DND-41 (cell line): ENCODE measurements around the gene COL23A1.

ENCODE experiments used
- ATAC-seq: fragments of 200-7000 bp; cut with Tn5 transposase; 3 replicates; pipeline ENCODE4 v1.9.1; 2021; ENCODE audit warnings: low read depth; ENCODE audit not compliant: insufficient read depth
- DNase-seq: peaks from one replicate; pipeline ENCODE4 v3.0.0-alpha.2; 2020
- H2AFZ ChIP-seq: 2 replicates; pipeline ENCODE4 v1.6.0; 2012; ENCODE audit warnings: low read depth, low read length
- H3K27ac ChIP-seq: 2 replicates; pipeline ENCODE4 v1.5.1; 2012; ENCODE audit warnings: low read length, inconsistent platforms
- H3K27me3 ChIP-seq: fragments of 200-600 bp; sonication (generic); 2 replicates; pipeline ENCODE4 v1.6.0; 2012; ENCODE audit warnings: low read length, mild to moderate bottlenecking, inconsistent platforms; ENCODE audit not compliant: insufficient read depth, poor library complexity
- H3K36me3 ChIP-seq: 2 replicates; pipeline ENCODE4 v1.5.1; 2012; ENCODE audit warnings: low read length, inconsistent platforms; ENCODE audit not compliant: insufficient read depth
- H3K4me1 ChIP-seq: 2 replicates; pipeline ENCODE4 v1.5.1; 2012; ENCODE audit warnings: mild to moderate bottlenecking, low read length; ENCODE audit not compliant: insufficient read depth
- H3K4me2 ChIP-seq: 2 replicates; pipeline ENCODE4 v1.6.0; 2012; ENCODE audit warnings: mild to moderate bottlenecking, moderate library complexity, low read length, inconsistent platforms; ENCODE audit not compliant: insufficient read depth
- H3K4me3 ChIP-seq, 2 experiments: fragments of 200-600 bp in 1 of 2; shearing (Covaris generic) in 1 of 2; 2 replicates each; pipeline ENCODE4 v1.5.1; 2012 to 2016; ENCODE audit warnings: inconsistent platforms in 2 of 2, low read length in 2 of 2, mild to moderate bottlenecking in 2 of 2, low read depth in 1 of 2, moderate library complexity in 1 of 2
- H3K79me2 ChIP-seq: 2 replicates; pipeline ENCODE4 v1.6.0; 2012; ENCODE audit warnings: low read length, inconsistent platforms; ENCODE audit not compliant: insufficient read depth
- H3K9ac ChIP-seq: 2 replicates; pipeline ENCODE4 v1.6.0; 2012; ENCODE audit warnings: low read depth, mild to moderate bottlenecking, inconsistent platforms, low read length, moderate library complexity
- H3K9me3 ChIP-seq: 2 replicates; pipeline ENCODE4 v1.5.1; 2012; ENCODE audit warnings: low read length, moderate library complexity, mild to moderate bottlenecking, inconsistent platforms; ENCODE audit not compliant: insufficient read depth, severe bottlenecking
- H4K20me1 ChIP-seq: 2 replicates; pipeline ENCODE4 v1.6.0; 2012; ENCODE audit warnings: low read length; ENCODE audit not compliant: insufficient read depth
- CTCF ChIP-seq: IDR thresholded peaks from 2 replicates; pipeline ENCODE4 v1.5.1; 2012; ENCODE audit warnings: borderline replicate concordance, low read length, moderate library complexity, mild to moderate bottlenecking; ENCODE audit not compliant: poor library complexity, severe bottlenecking; ENCODE audit errors: extremely low read depth
- EZH2 ChIP-seq: IDR thresholded peaks from 3 replicates; pipeline ENCODE4 v1.6.1; 2012; ENCODE audit warnings: borderline replicate concordance, low read depth, mild to moderate bottlenecking, moderate library complexity, low read length, inconsistent platforms; ENCODE audit not compliant: severe bottlenecking

The COL23A1 gene

DNA sequence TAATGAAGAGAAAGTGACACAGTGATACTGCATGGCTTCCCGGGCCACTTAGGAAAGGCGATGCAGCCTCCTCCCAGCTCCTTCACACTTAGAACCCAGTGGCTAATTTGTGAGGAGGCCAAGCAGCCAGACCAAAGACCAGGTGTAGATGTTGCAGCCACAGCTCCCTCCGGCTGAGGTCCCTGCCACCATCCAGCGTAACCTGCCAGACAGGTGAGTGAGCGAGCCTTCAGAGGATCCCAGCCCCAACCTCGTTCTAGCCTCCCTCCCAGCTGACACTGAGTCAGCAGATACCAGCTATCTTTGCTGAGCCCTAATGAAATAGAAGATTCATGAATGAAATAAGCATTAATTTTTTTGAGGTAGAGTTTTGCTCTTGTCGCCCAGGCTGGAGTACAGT is 59.7 kb downstream of the COL23A1 start:
- Histone ChIP-seq H3K27ac (no peak overlapping the region), H2AFZ (no peak overlapping the region), H3K4me3 (no peak overlapping the region), H3K9me3 (no peaks in the 10 kb centered on the region), H3K79me2 (no peaks in the 10 kb centered on the region), H4K20me1 (no peaks in the 10 kb centered on the region), H3K4me2 (no peak overlapping the region), H3K4me1 (peaks cover 19% of the 10 kb centered on the region), H3K27me3 (no peaks in the 10 kb centered on the region), H3K9ac (no peak overlapping the region), H3K36me3 (no peaks in the 10 kb centered on the region)
- no peak for TF ChIP-seq CTCF
- no peak for TF ChIP-seq EZH2
- no peak for ATAC-seq
- no peak for DNase-seq

DNA sequence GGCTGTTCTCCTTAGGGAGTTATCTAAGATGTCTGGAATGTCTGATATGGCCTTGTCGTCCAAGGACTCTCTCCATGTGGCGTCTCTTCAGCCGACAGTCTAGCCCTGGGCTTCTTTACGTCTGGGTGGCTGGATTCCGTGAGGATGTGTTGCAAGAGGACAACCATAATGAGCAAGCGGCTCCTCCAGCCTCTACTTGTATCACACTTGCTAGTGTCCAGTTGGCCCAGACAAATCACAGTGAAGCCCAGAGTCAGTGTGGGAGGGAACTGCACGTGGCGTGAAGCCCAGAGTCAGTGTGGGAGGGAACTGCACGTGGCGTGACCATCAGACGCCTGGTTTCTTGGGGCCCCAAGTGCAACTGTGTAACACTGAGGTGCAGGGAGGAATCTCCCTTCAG is 61.1 kb downstream of the COL23A1 start:
- no peak overlapping the region for H3K4me2 ChIP-seq
- H3K36me3 ChIP-seq = no peaks in the 10 kb centered on the region
- TF ChIP-seq EZH2 = no peak
- no peak for TF ChIP-seq CTCF
- no peak overlapping the region for H3K27ac ChIP-seq
- no peak overlapping the region for H2AFZ ChIP-seq
- ATAC-seq (no peak), DNase-seq (no peak)
- H3K9ac ChIP-seq = no peak overlapping the region
- no peaks in the 10 kb centered on the region for H4K20me1 ChIP-seq
- no peaks in the 10 kb centered on the region for H3K79me2 ChIP-seq
- H3K27me3 ChIP-seq = no peaks in the 10 kb centered on the region
- peaks cover 22% of the 10 kb centered on the region for H3K4me1 ChIP-seq
- H3K4me3 ChIP-seq = no peak overlapping the region
- no peaks in the 10 kb centered on the region for H3K9me3 ChIP-seq

GRCh38 chr5:178527458-178528307 is 62.5 kb downstream of the COL23A1 start:
- no peak for TF ChIP-seq CTCF
- TF ChIP-seq EZH2 = no peak
- ATAC-seq (no peak), DNase-seq (no peak)
- no peak overlapping the region for H3K4me2 ChIP-seq
- no peak overlapping the region for H3K27ac ChIP-seq
- no peak overlapping the region for H3K9ac ChIP-seq
- H3K4me1 ChIP-seq = peaks cover 20% of the 10 kb centered on the region
- no peaks in the 10 kb centered on the region for H3K27me3 ChIP-seq
- no peak overlapping the region for H2AFZ ChIP-seq
- H3K4me3 ChIP-seq = no peak overlapping the region
- H4K20me1 ChIP-seq = no peaks in the 10 kb centered on the region
- H3K36me3 ChIP-seq = no peaks in the 10 kb centered on the region
- H3K9me3 ChIP-seq = no peaks in the 10 kb centered on the region
- no peaks in the 10 kb centered on the region for H3K79me2 ChIP-seq
